ENCODE data around the gene NTRK3.

NTRK3 gene

DNA sequence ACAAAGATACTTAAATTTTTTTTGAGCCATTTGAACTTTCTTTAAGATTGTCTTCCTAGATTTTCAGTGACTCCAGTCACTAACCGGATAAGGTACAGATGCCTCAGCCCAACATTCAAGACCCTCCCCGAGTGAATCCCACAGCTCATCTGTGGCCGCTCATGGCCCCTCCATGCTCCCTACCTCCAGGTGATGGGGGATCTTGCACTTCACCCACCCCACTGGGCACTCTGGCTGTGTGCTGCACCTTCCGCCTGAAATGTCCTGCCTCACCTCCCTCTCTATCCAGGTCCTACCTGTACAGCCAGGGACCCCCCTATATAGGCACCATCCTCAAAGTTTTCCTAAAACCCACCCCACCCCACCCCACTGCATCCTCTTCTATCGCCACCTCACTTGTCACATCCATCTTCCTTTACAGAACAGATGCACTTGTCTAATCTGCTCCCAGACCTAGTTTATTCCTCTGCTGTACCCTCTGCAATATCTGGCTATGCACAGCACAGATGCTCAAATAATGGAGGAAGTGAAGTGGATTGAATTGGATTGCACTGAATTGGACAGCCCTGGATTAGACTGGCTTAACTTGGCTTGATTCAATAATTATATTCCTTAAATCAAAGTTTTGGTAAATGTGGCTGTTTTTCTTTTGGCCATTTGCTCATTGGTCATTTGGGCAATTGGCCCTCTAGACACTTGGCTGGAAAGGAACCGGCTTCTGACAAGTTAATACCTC, 24.5 kb downstream of the NTRK3 start:
- TF ChIP-seq GATA1 (IDR thresholded peaks at IDR 0.05; ENCODE audit: low read depth, low read length) (no peak), POLR2A (IDR thresholded peaks at IDR 0.05; ENCODE audit: low read length) (no peak)
- no peak for DNase-seq

DNA sequence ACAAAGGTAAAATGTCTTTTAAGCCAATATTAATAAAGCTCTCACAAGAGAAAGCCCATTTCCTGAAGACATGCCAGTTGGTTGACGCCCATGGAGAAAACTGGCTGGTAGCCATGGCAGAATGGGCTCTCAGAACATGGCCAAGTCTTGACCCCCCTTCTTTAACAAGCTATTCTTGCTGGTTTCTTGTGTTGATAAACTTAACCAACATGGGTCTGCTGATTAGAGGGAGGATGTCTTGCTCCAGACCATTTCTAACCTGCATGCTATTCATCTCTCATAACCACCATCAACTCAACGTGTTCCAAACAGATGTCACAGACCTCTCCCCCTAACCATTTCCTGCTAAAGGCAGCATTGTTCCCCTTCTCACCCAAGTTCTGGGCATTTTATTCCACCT, 25.7 kb downstream of the NTRK3 start:
- TF ChIP-seq POLR2A (IDR thresholded peaks at IDR 0.05; ENCODE audit: low read length), result no peak
- no peak for TF ChIP-seq GATA1 (IDR thresholded peaks at IDR 0.05; ENCODE audit: low read depth, low read length)
- no peak for DNase-seq

DNA sequence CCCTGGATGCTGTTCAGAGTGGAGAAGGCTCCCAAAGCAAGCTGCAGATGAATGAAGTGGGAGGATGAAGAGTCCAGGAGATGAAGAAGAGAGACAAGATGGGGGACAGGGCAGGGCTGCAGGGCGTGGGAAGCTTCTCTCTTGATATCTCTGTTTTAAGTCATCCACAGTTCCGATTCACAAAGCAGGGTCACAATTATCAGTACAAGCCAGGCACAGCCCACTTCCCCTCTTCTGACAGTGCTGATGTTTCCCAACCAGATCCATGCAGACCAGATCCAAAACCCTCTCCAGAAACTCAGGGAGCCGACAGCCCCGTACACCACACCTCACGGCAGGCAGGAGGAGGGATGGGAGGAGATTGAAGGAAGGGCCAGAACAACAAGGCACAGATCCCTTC, 31.1 kb downstream of the NTRK3 start:
- TF ChIP-seq GATA1 (IDR thresholded peaks at IDR 0.05; ENCODE audit: low read depth, low read length), result no peak
- no peak for DNase-seq

- TF ChIP-seq GATA1 (IDR thresholded peaks at IDR 0.05; ENCODE audit: low read depth, low read length) (no peak), POLR2A (IDR thresholded peaks at IDR 0.05; ENCODE audit: low read length) (no peak)
- DNase-seq, result no peak
Observed at GRCh38 chr15:88223084-88223483, 33.5 kb downstream of the NTRK3 start.

GRCh38 chr15:88221836-88222235, 34.7 kb downstream of the NTRK3 start:
- TF ChIP-seq GATA1 (IDR thresholded peaks at IDR 0.05; ENCODE audit: low read depth, low read length) (no peak), POLR2A (IDR thresholded peaks at IDR 0.05; ENCODE audit: low read length) (no peak)
- no peak for DNase-seq

DNA sequence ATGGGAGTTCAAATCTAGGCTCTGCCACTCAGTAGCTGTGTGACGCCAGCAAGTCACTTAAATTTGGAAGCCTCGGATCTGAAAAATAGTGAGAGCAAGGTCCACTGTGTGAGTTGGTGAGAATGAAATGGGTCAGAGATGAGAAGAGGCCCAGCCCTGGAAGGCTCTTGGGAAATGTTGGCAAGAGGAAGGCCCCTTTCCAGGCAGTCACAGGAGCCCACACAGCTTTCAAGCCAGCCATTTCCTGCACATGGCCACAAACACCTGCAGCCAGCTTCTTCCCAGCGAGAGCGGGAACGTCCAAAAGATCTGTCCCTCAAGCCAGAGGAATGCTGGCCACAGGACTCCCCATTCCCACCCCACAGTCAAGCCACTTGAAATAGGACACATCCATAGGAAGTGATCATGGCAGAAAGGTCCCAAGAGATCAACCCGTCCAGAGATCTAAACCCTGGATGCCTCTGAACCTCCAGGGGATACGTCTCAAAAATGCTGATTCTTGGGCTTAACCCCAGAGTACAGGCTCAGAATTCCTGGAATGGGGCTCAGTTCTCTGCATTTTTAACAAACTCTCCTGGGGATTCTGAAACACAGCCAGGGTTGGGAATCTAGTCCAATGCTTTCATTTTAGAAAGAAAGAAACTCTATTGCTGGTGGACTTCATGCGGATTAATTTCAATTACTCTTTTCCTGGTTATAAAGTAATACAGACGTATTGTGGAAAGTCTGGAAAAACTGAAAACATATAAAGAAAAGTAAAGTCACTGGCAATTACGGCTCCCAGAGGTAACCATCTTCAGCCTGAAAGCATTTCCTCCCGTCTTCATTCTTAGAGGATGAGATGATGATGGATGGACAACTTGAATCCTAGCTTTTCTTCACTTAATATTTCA, 35.9 kb downstream of the NTRK3 start:
- DNase-seq, result no peak
- TF ChIP-seq POLR2A (IDR thresholded peaks at IDR 0.05; ENCODE audit: low read length) (no peak), GATA1 (IDR thresholded peaks at IDR 0.05; ENCODE audit: low read depth, low read length) (no peak)

DNA sequence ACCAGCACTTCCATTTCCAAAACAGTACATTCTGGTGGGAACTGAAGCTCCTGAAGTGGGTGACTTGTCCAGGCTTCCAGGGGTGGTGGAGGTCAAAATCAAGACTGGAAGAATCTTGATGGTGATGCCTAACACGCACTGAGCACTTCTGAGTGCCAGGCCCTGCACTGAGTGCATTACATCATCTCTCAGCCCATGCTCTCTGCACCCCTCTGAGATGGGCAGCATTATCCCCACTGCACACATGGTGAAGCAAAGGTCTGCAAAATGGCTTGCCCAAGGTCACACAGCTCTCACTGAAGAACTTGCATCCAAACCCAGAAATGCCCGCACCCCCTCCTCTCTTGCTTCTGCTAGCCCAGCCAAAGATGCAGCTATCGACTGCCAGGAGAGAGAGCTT, 36.9 kb downstream of the NTRK3 start:
- DNase-seq, result no peak
- TF ChIP-seq POLR2A (IDR thresholded peaks at IDR 0.05; ENCODE audit: low read length) (no peak), GATA1 (IDR thresholded peaks at IDR 0.05; ENCODE audit: low read depth, low read length) (no peak)

GRCh38 chr15:88218557-88219221, 37.9 kb downstream of the NTRK3 start:
- DNase-seq, result no peak
- no peak for TF ChIP-seq GATA1 (IDR thresholded peaks at IDR 0.05; ENCODE audit: low read depth, low read length)
- TF ChIP-seq POLR2A (IDR thresholded peaks at IDR 0.05; ENCODE audit: low read length), result no peak

DNA sequence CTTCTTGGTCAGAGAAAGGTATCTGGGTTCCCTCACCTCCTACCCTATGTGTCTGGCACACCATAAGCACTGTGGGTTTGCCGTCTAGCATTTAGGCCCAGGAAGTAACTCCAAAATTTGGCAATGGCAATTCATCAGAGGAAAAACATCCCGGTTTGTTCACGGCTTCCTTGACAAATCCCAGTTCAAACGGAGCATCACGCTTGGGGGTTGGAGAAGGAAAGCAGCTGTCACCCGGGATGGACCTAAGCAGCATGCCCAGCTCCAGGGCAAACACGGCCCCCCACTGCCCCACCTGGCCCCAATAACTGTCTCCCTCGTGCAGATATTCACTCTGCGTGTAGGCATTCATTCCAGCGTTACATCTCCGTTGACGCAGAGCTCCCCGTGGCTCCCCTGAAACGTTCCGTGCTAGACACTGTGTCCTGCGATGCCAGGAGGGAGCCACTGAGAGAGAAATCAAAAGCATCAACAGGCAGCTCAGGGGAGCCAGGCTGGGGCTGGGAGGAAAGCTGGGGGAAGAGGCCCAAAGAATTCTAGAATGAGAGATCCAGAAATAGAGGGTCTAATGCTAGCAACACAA, 41.4 kb downstream of the NTRK3 start:
- no peak for TF ChIP-seq GATA1 (IDR thresholded peaks at IDR 0.05; ENCODE audit: low read depth, low read length)
- no peak for TF ChIP-seq POLR2A (IDR thresholded peaks at IDR 0.05; ENCODE audit: low read length)
- DNase-seq, result no peak

DNA sequence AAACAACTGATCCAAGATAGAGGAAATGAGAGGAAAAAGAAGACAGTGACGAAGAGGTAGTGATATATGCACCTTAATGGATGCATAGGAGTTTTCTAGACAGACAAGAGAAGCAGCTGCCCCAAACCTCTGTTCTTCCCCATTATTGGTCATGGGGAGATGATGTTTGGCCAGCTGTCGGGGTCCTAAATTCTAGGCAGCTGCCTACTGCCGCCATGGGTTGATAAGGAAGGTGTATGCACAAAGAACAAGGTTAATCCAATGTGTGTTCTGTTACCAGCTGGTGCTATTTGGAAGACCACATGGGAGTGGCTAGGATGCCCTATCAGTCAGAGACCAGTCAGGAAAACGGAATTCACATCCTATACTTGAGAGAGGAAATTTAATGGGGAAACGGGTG, 47.4 kb downstream of the NTRK3 start:
- TF ChIP-seq GATA1 (IDR thresholded peaks at IDR 0.05; ENCODE audit: low read depth, low read length), result no peak

GRCh38 chr15:88208396-88208795, 48.1 kb downstream of the NTRK3 start:
- TF ChIP-seq GATA1 (IDR thresholded peaks at IDR 0.05; ENCODE audit: low read depth, low read length) (no peak), POLR2A (IDR thresholded peaks at IDR 0.05; ENCODE audit: low read length) (no peak)

More for the DNA sequence above, 47.4 kb downstream of the NTRK3 start:
- no peak for DNase-seq

GRCh38 chr15:88207565-88207964, 49.0 kb downstream of the NTRK3 start:
- TF ChIP-seq POLR2A (IDR thresholded peaks at IDR 0.05; ENCODE audit: low read length) (no peak), GATA1 (IDR thresholded peaks at IDR 0.05; ENCODE audit: low read depth, low read length) (no peak)

More at GRCh38 chr15:88208396-88208795, 48.1 kb downstream of the NTRK3 start:
- no peak for DNase-seq

GRCh38 chr15:88204584-88204983, 52.0 kb downstream of the NTRK3 start:
- DNase-seq, result no peak
- TF ChIP-seq GATA1 (IDR thresholded peaks at IDR 0.05; ENCODE audit: low read depth, low read length) (no peak), POLR2A (IDR thresholded peaks at IDR 0.05; ENCODE audit: low read length) (no peak)

More at GRCh38 chr15:88207565-88207964, 49.0 kb downstream of the NTRK3 start:
- DNase-seq, result peak in 1 of 2 experiments; percentile 2

DNA sequence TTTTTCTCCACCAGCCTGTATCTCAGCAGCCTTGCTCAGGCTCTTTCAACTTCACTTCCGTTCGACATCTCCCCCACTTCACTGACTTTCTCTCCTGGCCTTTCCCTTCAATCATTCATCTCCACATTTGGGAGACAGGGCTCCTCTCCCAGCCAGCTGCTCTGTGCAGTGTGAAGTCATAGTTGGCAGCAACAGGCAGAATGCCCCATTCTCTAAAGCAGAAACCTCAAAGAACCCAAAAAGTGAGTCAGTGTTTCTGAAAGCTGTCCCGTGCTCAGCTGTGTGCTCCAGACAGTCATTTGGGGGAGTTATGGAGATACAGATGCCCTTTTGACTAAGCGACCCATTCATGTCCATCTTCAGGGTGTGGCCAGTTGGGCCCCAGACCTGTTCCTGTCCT, 54.3 kb downstream of the NTRK3 start:
- TF ChIP-seq POLR2A (IDR thresholded peaks at IDR 0.05; ENCODE audit: low read length) (no peak), GATA1 (IDR thresholded peaks at IDR 0.05; ENCODE audit: low read depth, low read length) (no peak)
- no peak for DNase-seq

Data from erythroblast (primary cell).